ENCODE results near the gene CDR2. TPM values are rescaled to one million over a fixed set of nuclear protein-coding genes. Genes with fewer than 3 reads are reported as not detected.
A peak's percentile ranks its signal among the peaks of the same experiment; 100 is the strongest.

CDR2 gene
- total and polyA plus RNA-seq, 12 donors = 11.3 to 31.2 (median 17.7) TPM

DNA sequence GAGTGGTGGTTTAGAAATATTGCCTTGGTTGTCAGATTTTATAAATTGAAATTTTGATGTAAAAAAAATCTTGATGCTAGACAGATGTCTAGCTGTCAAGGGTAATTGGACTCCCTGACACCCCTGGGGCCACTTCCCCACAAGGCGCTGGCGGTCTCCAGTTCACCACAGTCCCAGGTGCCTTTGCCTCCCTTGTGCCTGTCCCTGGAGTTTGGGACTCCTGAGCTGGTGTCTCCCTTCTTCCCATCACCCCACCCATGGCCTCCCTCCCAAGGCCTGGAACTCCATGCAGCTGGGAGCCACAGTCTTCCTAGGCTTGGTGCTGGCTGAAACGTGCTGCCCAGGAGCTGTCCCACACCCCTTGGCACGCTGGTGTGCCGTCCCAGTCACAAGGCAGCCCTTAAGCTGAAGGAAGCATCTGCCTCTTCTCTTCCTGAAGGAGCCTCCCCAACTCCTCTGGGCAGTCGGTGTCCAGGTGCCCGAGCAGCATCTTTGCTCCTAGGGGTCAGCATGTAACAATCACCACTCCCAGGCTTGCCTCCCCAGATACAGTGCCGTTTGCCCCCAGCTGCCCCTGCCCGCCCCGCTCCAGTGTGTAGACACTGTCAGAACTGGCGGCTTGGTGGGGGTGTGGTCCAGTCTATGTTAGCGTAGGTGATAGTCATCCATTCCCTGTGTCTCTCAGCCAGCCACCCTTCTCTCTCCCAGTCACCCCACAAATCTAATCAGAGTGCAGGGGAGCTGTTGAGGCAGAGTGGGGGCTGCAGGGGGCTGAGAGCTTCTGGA lies 51.1 kb downstream of the CDR2 start:
- no peaks in the 10 kb centered on the region for H3K9me3 ChIP-seq (replicated peaks in 1 of 3)
- no peak overlapping the region for H3K27ac ChIP-seq
- no peak for TF ChIP-seq POLR2A (IDR thresholded peaks at IDR 0.05)
- TF ChIP-seq, protein P1, sequence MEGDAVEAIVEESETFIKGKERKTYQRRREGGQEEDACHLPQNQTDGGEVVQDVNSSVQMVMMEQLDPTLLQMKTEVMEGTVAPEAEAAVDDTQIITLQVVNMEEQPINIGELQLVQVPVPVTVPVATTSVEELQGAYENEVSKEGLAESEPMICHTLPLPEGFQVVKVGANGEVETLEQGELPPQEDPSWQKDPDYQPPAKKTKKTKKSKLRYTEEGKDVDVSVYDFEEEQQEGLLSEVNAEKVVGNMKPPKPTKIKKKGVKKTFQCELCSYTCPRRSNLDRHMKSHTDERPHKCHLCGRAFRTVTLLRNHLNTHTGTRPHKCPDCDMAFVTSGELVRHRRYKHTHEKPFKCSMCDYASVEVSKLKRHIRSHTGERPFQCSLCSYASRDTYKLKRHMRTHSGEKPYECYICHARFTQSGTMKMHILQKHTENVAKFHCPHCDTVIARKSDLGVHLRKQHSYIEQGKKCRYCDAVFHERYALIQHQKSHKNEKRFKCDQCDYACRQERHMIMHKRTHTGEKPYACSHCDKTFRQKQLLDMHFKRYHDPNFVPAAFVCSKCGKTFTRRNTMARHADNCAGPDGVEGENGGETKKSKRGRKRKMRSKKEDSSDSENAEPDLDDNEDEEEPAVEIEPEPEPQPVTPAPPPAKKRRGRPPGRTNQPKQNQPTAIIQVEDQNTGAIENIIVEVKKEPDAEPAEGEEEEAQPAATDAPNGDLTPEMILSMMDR (IDR thresholded peaks at IDR 0.05) = no peak
- 90 to 93% (median 91%) methylated on average over 5 to 12 of the region's 12 CpGs for WGBS, 4 donors
- H3K4me1 ChIP-seq (replicated peaks in 1 of 2) = peaks cover 9 to 17% of the 10 kb centered on the region in 2 donors
- no peaks in the 10 kb centered on the region for H3K27me3 ChIP-seq
- intact Hi-C loops (cut with DNase I) = loop anchor here in 1 of 2 donors (10.0 kb wide), 1 partner anchor 1169 kb away; the partner anchor contains the start of genes DNAH3 and LDAF1
- DNase-seq = peak in 1 of 7 donors; percentile 50
- H3K4me3 ChIP-seq = no peak overlapping the region
- peaks cover 0 to 69% of the 10 kb centered on the region in 2 donors for H3K36me3 ChIP-seq (replicated peaks in 1 of 2)

DNA sequence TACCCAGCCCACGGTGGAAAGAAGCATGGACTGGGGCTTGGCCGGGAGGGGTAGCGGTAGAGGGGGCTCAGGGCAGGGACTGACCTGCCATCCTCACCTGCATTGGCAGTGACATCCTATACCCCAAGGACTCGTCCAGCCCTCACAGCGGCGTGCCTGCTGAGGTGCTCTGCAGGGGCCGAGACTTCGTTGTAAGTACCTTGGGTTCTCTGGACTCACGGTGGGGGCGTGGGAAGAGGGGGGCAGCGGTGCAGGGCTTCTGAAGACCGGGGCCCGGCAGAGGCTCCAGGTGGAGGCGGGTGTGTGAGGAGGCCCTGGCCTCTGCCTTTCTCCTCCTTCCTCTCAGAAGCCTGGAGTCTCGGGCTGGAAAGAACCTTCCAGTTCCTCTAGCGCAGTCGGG lies 51.7 kb downstream of the CDR2 start:
- no peaks in the 10 kb centered on the region for H3K9me3 ChIP-seq (replicated peaks in 1 of 3)
- 87 to 95% (median 89%) methylated on average over 13 to 17 of the region's 17 CpGs for WGBS, 4 donors
- H3K4me3 ChIP-seq = no peak overlapping the region
- no peak overlapping the region for H3K27ac ChIP-seq
- intact Hi-C loops (cut with DNase I) = loop anchor here in 1 of 2 donors (10.0 kb wide), 1 partner anchor 1168 kb away; the partner anchor contains the start of genes DNAH3 and LDAF1
- DNase-seq = no peak
- H3K36me3 ChIP-seq (replicated peaks in 1 of 2) = peaks cover 0 to 67% of the 10 kb centered on the region in 2 donors
- TF ChIP-seq, protein P1 (IDR thresholded peaks at IDR 0.05) = no peak
- TF ChIP-seq POLR2A (IDR thresholded peaks at IDR 0.05) = no peak
- H3K27me3 ChIP-seq = no peaks in the 10 kb centered on the region
- peaks cover 9 to 17% of the 10 kb centered on the region in 2 donors for H3K4me1 ChIP-seq (replicated peaks in 1 of 2)

DNA sequence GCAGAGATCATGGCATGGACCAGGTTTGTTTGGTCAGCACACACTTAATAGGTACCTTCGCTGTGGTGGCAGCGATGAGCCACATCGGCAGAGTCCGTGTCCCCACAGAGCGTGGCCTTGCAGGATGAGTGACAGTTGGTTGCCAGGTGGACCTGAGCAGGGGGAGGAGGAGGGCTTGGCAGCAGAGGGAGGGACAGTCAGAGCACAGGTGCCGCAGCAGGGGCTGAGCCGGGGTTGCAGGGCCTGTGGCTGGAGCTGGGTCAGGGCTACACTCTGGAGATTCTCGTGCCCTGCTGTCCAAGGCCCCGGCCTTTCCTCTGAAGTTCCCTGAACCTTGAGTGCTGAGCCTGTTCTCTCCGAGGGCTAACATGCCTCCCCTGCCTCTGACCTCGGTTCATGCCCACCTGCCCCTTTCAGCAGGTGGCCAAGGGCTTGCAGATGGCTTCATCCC lies 52.4 kb downstream of the CDR2 start:
- DNase-seq = peak in 3 of 7 donors; percentile 38 to 59 (median 51)
- intact Hi-C loops (cut with DNase I) = loop anchor here in 1 of 2 donors (10.0 kb wide), 1 partner anchor 1167 kb away; the partner anchor contains the start of genes DNAH3 and LDAF1
- Histone ChIP-seq H3K27me3 (no peaks in the 10 kb centered on the region), H3K4me1 (replicated peaks in 1 of 2) (peaks cover 9 to 17% of the 10 kb centered on the region in 2 donors), H3K9me3 (replicated peaks in 1 of 3) (no peaks in the 10 kb centered on the region), H3K27ac (no peak overlapping the region), H3K4me3 (no peak overlapping the region), H3K36me3 (replicated peaks in 1 of 2) (peaks cover 0 to 67% of the 10 kb centered on the region in 2 donors)
- WGBS, 4 donors = 50 to 57% (median 53%) methylated on average over 6 to 11 of the region's 11 CpGs; no CpG with 5 or more reads in 1 of the 4 donors
- TF ChIP-seq, protein P1 (IDR thresholded peaks at IDR 0.05) = no peak
- TF ChIP-seq POLR2A (IDR thresholded peaks at IDR 0.05) = no peak

DNA sequence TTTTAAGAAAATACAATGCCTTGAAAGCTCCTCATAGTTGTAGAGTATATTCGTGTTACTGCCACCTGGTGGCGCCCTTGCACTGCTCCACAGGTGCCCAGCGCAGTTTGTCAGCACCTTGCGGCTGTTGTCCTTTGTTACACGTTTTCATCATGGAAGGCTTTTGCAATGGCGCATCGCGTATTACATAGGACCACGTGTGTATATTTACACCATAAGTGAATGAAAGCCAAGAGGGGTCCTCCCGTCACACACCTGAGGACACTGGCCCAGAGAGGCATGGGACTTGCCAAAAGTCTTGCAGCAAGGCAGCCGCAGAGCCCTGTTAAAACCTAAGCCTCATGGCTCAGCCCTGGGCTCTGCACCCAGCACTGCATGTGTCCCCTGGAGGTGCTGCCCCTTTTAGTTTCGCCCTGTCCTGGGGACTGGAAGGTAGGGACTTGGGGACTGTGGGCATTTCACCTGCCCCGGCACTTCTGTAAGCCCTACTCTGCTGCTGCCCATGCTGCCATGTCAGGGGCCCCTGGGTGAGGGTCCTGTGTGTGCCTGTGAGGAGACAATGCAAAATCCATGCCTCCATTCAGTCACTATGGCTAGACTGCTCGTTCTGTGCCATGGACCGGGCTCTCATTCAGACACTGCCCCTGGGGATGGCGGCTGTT lies 52.9 kb downstream of the CDR2 start:
- 41 to 43% (median 42%) methylated on average over 13 to 16 of the region's 16 CpGs for WGBS, 4 donors
- intact Hi-C loops (cut with DNase I) = loop anchor here in 1 of 2 donors (10.0 kb wide), 1 partner anchor 1167 kb away; the partner anchor contains the start of genes DNAH3 and LDAF1
- peak; percentile 62 to 92 (median 82) for DNase-seq
- H3K9me3 ChIP-seq (replicated peaks in 1 of 3) = no peaks in the 10 kb centered on the region
- TF ChIP-seq, protein P1 (IDR thresholded peaks at IDR 0.05) = peak; percentile 91 to 96 (median 94)
- no peak for TF ChIP-seq POLR2A (IDR thresholded peaks at IDR 0.05)
- H3K4me3 ChIP-seq = no peak overlapping the region
- H3K36me3 ChIP-seq (replicated peaks in 1 of 2) = peaks cover 0 to 67% of the 10 kb centered on the region in 2 donors
- H3K4me1 ChIP-seq (replicated peaks in 1 of 2) = peaks cover 9 to 12% of the 10 kb centered on the region in 2 donors
- H3K27me3 ChIP-seq = no peaks in the 10 kb centered on the region
- H3K27ac ChIP-seq = peak overlapping the region in 1 of 5 donors; percentile 13

Measured in adrenal gland (tissue), 12 donors.